Activated T-cell treated with anti-CD3 and anti-CD28 coated beads, Interleukin-2, amount 50 U/mL, for 4 hours (primary cell): ENCODE data around the gene LHX2. TPM values are rescaled to one million over a fixed set of nuclear protein-coding genes. Genes with fewer than 3 reads are reported as not detected.

Source experiments
- ATAC-seq, 2 donors: fragments of 200-7000 bp; cut with Tn5 transposase; one replicate each; pipeline ENCODE4 v1.10.0; 2021
- DNase-seq: peaks from one replicate; pipeline ENCODE4 v3.0.0-alpha.2; 2020
- H3K27me3 Mint-ChIP-seq: one replicate; pipeline ENCODE4 v1.8.0; 2021; ENCODE audit warnings: low read depth, mixed read lengths
- H3K36me3 Mint-ChIP-seq: one replicate; pipeline ENCODE4 v1.8.0; 2022; ENCODE audit warnings: mixed read lengths; ENCODE audit not compliant: insufficient read depth
- H3K4me1 Mint-ChIP-seq: one replicate; pipeline ENCODE4 v1.8.0; 2021; ENCODE audit warnings: low read depth, mixed read lengths
- H3K4me3 Mint-ChIP-seq: one replicate; pipeline ENCODE4 v1.8.0; 2021; ENCODE audit warnings: mild to moderate bottlenecking, moderate library complexity, mixed read lengths
- H3K9me3 Mint-ChIP-seq: one replicate; pipeline ENCODE4 v1.8.0; 2021; ENCODE audit warnings: mixed read lengths
- total RNA-seq, 3 donors: library from RNA; stranded (reverse); gene quantifications; one replicate each; pipeline ENCODE4 v1.2.1, GENCODE V29; 2021

LHX2 gene
- total RNA-seq, 3 donors from 2014 or later, result 0.10 TPM; not detected in 2

GRCh38 chr9:124029617-124030016, 18.0 kb downstream of the LHX2 start:
- peaks cover 69% of the 10 kb centered on the region for H3K27me3 Mint-ChIP-seq
- H3K4me3 Mint-ChIP-seq, result no peak overlapping the region
- DNase-seq, result no peak
- ATAC-seq, result no peak
- H3K9me3 Mint-ChIP-seq, result no peaks in the 10 kb centered on the region
- no peaks in the 10 kb centered on the region for H3K4me1 Mint-ChIP-seq
- H3K36me3 Mint-ChIP-seq, result no peaks in the 10 kb centered on the region

DNA sequence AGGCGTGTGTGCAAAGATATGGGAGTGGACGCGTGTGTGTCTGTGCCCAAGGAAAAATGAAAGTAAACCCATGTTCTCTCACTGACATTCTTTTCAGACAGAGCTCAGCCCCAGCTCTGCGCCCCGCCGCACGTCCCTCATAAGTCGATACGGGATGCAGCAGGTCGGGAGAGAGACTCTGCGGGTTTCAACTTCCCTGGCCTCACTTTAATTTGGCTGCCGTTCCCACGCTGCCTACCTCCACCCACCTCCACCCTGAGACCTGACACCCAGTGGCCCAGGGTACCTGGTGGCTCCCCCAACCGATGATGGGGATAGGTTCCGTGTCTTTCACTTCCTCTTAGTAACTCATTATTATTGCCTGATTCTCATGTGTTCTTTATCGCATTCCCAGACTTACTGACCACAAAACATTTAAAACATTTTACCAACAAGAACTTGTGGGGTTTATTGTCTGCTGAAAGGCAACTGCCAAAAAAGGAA, 19.4 kb downstream of the LHX2 start:
- no peaks in the 10 kb centered on the region for H3K9me3 Mint-ChIP-seq
- H3K27me3 Mint-ChIP-seq, result peaks cover 70% of the 10 kb centered on the region
- no peaks in the 10 kb centered on the region for H3K36me3 Mint-ChIP-seq
- no peak for ATAC-seq
- DNase-seq, result no peak
- no peak overlapping the region for H3K4me3 Mint-ChIP-seq
- no peaks in the 10 kb centered on the region for H3K4me1 Mint-ChIP-seq

DNA sequence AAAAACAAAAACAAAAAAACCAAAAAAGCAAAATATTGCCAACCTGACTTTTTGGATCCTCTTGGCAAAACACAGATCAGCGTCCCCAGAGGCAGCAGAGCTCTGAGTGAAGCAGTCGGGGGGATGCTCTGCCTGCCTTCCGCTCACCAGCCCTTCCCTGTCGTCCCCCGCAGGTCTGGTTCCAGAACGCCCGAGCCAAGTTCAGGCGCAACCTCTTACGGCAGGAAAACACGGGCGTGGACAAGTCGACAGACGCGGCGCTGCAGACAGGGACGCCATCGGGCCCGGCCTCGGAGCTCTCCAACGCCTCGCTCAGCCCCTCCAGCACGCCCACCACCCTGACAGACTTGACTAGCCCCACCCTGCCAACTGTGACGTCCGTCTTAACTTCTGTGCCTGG, 20.7 kb downstream of the LHX2 start:
- ATAC-seq (no peak), DNase-seq (no peak)
- Mint-ChIP-seq H3K27me3 (peaks cover 68% of the 10 kb centered on the region), H3K4me3 (no peak overlapping the region), H3K9me3 (no peaks in the 10 kb centered on the region), H3K36me3 (no peaks in the 10 kb centered on the region), H3K4me1 (no peaks in the 10 kb centered on the region)

GRCh38 chr9:124033348-124033747, 21.8 kb downstream of the LHX2 start:
- peaks cover 67% of the 10 kb centered on the region for H3K27me3 Mint-ChIP-seq
- H3K4me3 Mint-ChIP-seq, result no peak overlapping the region
- no peaks in the 10 kb centered on the region for H3K36me3 Mint-ChIP-seq
- no peaks in the 10 kb centered on the region for H3K4me1 Mint-ChIP-seq
- DNase-seq (no peak), ATAC-seq (no peak)
- H3K9me3 Mint-ChIP-seq, result no peaks in the 10 kb centered on the region

DNA sequence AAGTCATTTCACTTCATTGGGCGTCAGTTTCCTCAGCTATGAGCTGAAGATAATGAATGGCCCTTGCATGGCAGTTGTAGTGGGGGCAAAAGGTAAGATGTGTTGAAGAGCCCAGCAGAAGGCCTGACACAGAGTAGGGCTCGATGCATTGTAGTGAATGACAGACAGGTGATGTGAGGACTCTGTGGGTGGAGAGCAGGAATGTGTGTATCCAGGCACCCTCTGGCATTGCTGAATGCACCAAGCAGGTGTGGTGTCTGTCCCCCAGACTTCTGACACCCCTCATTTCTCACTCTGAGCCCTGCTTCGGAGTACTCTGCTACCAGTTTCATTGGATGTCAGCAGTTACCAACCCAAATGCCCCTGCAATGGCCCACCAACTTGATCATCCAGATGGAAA, 22.4 kb downstream of the LHX2 start:
- H3K4me3 Mint-ChIP-seq, result no peak overlapping the region
- ATAC-seq, result no peak
- no peaks in the 10 kb centered on the region for H3K4me1 Mint-ChIP-seq
- H3K36me3 Mint-ChIP-seq, result no peaks in the 10 kb centered on the region
- no peak for DNase-seq
- peaks cover 71% of the 10 kb centered on the region for H3K27me3 Mint-ChIP-seq
- H3K9me3 Mint-ChIP-seq, result no peaks in the 10 kb centered on the region

DNA sequence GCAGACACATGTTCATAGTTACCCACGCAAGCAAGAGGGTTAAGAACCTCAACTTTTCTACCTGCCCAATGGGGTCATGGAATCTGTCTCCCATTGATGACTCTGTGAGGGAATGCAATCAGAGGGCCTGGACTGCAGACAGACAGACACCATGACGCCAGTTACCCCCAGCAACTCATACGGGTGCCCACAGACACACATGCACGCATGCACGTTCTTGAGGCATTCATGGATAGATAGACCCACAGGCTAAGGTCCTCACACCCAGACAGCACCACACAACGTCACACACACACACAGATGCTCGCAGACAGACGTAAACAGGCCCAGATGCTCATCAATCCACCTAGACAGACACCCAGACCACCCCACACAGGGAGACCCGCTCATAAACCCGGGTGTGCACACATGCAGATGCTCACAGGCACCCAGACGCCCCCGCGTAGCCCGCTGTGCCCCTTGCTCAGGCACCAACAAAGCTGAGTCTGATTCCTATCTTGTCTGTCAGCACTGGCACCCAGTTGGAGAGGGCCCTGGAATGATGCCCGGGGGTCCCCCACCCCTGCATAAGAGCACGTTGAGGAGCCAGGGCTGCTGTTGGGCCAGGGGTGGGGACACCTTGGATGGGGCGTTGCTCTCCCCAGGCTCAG, 23.6 kb downstream of the LHX2 start:
- ATAC-seq (no peak), DNase-seq (no peak)
- peaks cover under 1% of the 10 kb centered on the region for H3K4me1 Mint-ChIP-seq
- H3K36me3 Mint-ChIP-seq, result no peaks in the 10 kb centered on the region
- peaks cover 72% of the 10 kb centered on the region for H3K27me3 Mint-ChIP-seq
- H3K9me3 Mint-ChIP-seq, result no peaks in the 10 kb centered on the region
- H3K4me3 Mint-ChIP-seq, result no peak overlapping the region

DNA sequence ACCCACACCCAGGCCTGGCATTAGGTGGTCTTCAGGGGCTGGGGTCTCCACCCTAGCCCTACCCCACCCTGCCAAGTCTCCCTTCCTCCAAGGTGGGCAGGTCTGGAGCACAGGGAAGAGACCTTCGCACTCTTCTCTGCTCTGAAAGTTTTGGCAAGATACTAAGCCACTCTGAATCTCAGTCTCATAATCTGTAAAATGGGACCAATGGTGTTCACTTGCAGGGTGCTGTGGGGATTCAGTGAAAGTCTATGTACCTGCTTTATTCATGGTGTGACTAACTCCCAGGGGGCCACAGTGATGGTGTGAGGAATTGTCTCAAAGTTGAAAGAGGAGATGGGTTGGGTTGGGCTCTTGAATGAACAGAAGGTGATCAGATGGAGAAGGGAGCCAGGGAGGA, 25.0 kb downstream of the LHX2 start:
- H3K9me3 Mint-ChIP-seq, result no peaks in the 10 kb centered on the region
- no peak for DNase-seq
- ATAC-seq, result no peak
- H3K27me3 Mint-ChIP-seq, result peaks cover 71% of the 10 kb centered on the region
- no peaks in the 10 kb centered on the region for H3K36me3 Mint-ChIP-seq
- H3K4me3 Mint-ChIP-seq, result no peak overlapping the region
- H3K4me1 Mint-ChIP-seq, result peaks cover 8% of the 10 kb centered on the region

GRCh38 chr9:124037790-124038189, 26.2 kb downstream of the LHX2 start:
- no peaks in the 10 kb centered on the region for H3K36me3 Mint-ChIP-seq
- no peak for ATAC-seq
- DNase-seq, result no peak
- H3K4me3 Mint-ChIP-seq, result no peak overlapping the region
- H3K4me1 Mint-ChIP-seq, result peaks cover 9% of the 10 kb centered on the region
- H3K9me3 Mint-ChIP-seq, result no peaks in the 10 kb centered on the region
- peaks cover 69% of the 10 kb centered on the region for H3K27me3 Mint-ChIP-seq

GRCh38 chr9:124038239-124038638, 26.7 kb downstream of the LHX2 start:
- ATAC-seq (no peak), DNase-seq (no peak)
- Mint-ChIP-seq H3K4me1 (peaks cover 9% of the 10 kb centered on the region), H3K4me3 (no peak overlapping the region), H3K36me3 (no peaks in the 10 kb centered on the region), H3K9me3 (no peaks in the 10 kb centered on the region), H3K27me3 (peaks cover 67% of the 10 kb centered on the region)

DNA sequence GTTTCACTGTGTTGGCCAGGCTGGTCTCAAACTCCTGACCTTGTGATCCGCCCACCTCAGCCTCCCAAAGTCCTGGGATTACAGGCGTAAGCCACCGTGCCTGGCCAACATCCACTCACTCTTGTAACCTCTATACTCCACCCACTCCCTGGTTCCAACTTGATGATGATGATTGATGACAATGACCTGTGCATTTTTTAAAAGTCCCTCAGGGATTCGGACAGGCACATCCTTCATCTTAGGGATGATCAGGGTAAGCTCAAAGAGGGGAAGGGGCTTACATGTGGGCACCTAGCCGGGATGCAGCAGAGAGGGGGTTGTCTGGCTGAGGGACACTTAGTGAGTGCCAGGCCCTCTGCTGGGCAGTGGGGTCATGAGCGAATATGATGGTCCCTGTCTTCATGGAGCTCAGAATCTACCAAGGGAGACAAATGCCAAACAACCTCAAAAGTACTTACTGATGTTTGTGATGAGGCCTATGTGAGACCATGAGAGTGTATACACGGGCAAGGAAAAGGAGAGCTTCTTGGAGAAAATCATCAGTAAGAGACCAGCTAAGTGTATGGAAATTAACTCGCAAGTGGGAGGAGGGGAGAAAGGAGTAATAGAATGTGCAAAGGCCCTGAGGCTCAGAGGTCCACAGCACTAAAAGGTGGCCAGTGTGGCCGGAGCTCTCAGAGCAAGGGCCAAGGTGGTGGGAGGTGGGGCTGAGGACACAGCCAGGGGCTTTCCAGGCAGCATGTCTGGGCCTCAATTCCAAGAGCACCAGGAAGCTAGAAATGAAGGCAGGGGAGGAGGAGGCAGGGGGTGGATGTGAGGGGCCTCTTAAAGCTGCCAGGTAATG, 27.4 kb downstream of the LHX2 start:
- Mint-ChIP-seq H3K4me3 (no peak overlapping the region), H3K9me3 (no peaks in the 10 kb centered on the region), H3K27me3 (peaks cover 67% of the 10 kb centered on the region), H3K4me1 (peaks cover 9% of the 10 kb centered on the region), H3K36me3 (no peaks in the 10 kb centered on the region)
- DNase-seq (no peak), ATAC-seq (no peak)

GRCh38 chr9:124040186-124040931, 28.8 kb downstream of the LHX2 start:
- peak overlapping the region; percentile 31 for H3K4me3 Mint-ChIP-seq
- peak; percentile 53 to 62 for ATAC-seq
- peaks cover 68% of the 10 kb centered on the region for H3K27me3 Mint-ChIP-seq
- H3K36me3 Mint-ChIP-seq, result no peaks in the 10 kb centered on the region
- H3K4me1 Mint-ChIP-seq, result peaks cover 11% of the 10 kb centered on the region
- no peaks in the 10 kb centered on the region for H3K9me3 Mint-ChIP-seq
- DNase-seq, result no peak

DNA sequence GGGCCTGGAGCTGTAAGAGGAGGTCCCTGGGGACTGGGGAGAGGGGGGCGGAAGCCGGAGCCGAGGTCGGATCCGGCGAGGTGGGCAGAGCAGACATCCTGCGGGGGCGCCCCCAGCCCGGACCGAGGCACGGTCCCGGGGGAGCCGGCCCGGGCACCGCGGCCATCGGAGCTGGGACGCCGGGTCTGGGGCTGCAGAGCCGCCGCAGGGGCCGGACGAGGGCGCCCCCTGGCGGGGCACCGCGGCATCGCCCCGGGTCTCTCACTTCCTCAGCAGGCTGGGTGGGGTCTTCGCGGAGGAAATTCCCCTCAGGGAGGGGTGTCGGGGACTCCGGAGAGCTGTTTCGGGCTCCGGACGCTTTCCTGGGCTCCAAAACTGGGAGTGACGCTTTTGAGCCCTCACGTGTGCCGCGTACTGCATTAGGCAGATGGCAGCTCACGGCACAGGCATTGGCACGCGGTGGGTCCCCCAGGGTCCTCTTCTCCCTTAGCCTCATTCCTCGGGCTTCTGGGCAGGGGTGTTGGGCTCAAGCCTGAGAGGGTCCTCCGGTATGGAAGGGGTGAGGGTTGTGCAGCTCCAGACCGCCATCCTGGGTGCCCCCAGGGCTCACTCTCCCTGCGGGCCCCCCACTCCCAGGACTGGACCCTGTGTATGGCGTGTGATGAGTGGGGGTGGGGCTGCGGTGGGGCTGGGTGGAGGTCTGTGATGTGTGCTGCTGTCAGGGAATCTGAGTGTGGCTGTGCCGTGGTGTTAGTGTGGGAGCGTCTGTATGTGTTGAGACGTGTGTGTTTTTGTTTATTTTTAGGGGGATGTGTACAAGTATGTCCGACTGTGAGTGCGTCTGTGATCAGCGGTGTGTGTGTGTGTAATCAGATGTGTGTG, 29.6 kb downstream of the LHX2 start:
- no peak overlapping the region for H3K4me3 Mint-ChIP-seq

DNA sequence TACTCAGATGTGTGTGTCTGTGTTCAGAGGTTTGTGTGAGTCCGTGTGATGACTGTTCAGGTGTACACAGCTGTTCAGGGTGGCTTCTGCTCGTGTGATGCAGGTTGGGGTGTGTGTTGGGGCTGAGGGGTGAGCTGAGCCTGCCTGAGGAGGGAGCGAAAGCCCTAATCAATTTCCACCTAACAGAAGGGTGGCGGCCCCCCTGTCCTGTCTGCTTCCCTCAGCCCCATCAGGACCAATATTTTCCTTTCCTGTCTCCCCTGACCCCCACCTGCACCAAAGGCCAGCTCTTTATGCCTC, 30.2 kb downstream of the LHX2 start:
- DNase-seq, result no peak
- no peak for ATAC-seq
- H3K36me3 Mint-ChIP-seq, result no peaks in the 10 kb centered on the region
- H3K4me1 Mint-ChIP-seq, result peaks cover 13% of the 10 kb centered on the region
- no peak overlapping the region for H3K4me3 Mint-ChIP-seq
- peaks cover 68% of the 10 kb centered on the region for H3K27me3 Mint-ChIP-seq
- no peaks in the 10 kb centered on the region for H3K9me3 Mint-ChIP-seq

More for the DNA sequence above, 29.6 kb downstream of the LHX2 start:
- H3K36me3 Mint-ChIP-seq, result no peaks in the 10 kb centered on the region
- H3K9me3 Mint-ChIP-seq, result no peaks in the 10 kb centered on the region
- H3K4me1 Mint-ChIP-seq, result peaks cover 11% of the 10 kb centered on the region
- H3K27me3 Mint-ChIP-seq, result peaks cover 67% of the 10 kb centered on the region
- peak; percentile 24 for DNase-seq
- peak; percentile 35 to 39 for ATAC-seq

GRCh38 chr9:124042201-124042721, 30.7 kb downstream of the LHX2 start:
- ATAC-seq (no peak), DNase-seq (no peak)
- no peak overlapping the region for H3K4me3 Mint-ChIP-seq
- peaks cover 71% of the 10 kb centered on the region for H3K27me3 Mint-ChIP-seq
- H3K36me3 Mint-ChIP-seq, result no peaks in the 10 kb centered on the region
- no peaks in the 10 kb centered on the region for H3K9me3 Mint-ChIP-seq
- peaks cover 13% of the 10 kb centered on the region for H3K4me1 Mint-ChIP-seq
